HFF-Myc (cell line): ENCODE measurements around the gene SLC38A5.
"Not testable (repeated sequence)": the region's sequence is repeated elsewhere in the genome, so short reads cannot be mapped to it uniquely, and the experiment has no call there.

Experiments used
- DNase-seq: peaks from one replicate; pipeline ENCODE4 v3.0.0-alpha.2; 2011; ENCODE audit warnings: low read depth; ENCODE audit errors: extremely low read depth
- H3K4me3 ChIP-seq: replicated peaks from 2 replicates; pipeline ENCODE4 v1.5.1; 2011; ENCODE audit warnings: low read depth, mild to moderate bottlenecking, control low read depth, low read length
- CTCF ChIP-seq: IDR thresholded peaks from 2 replicates; pipeline ENCODE4 v1.5.1; 2012; ENCODE audit warnings: mild to moderate bottlenecking, low read depth, low read length, control low read depth; ENCODE audit errors: missing control alignments

SLC38A5 gene

GRCh38 chrX:48470110-48470832 is at the start of gene SLC38A5:
SLC38A5 (minus strand) TSS chrX:48470260; CDS start chrX:48467924, 2,336 bp downstream.
- TF ChIP-seq CTCF, result no peak
- DNase-seq, result no peak
- H3K4me3 ChIP-seq, result no peak within 1 kb of the TSS

GRCh38 chrX:48519481-48519880 is 49.4 kb upstream of the SLC38A5 start:
- DNase-seq, H3K4me3 ChIP-seq: not testable (repeated sequence)

- no peak for DNase-seq
- no peak overlapping the region for H3K4me3 ChIP-seq
- TF ChIP-seq CTCF, result no peak
Measured at GRCh38 chrX:48516987-48517386, 46.9 kb upstream of the SLC38A5 start.

- no peak overlapping the region for H3K4me3 ChIP-seq
- no peak for DNase-seq
- TF ChIP-seq CTCF, result no peak
Measured at GRCh38 chrX:48516285-48516684, 46.2 kb upstream of the SLC38A5 start.

GRCh38 chrX:48515842-48516241 is 45.8 kb upstream of the SLC38A5 start:
- no peak for DNase-seq
- H3K4me3 ChIP-seq, result no peak overlapping the region
- no peak for TF ChIP-seq CTCF

- no peak for DNase-seq
- no peak overlapping the region for H3K4me3 ChIP-seq
- TF ChIP-seq CTCF, result no peak
Measured at GRCh38 chrX:48514868-48515460, 44.9 kb upstream of the SLC38A5 start.

- H3K4me3 ChIP-seq, result no peak overlapping the region
- DNase-seq, result no peak
- TF ChIP-seq CTCF, result no peak
Measured at GRCh38 chrX:48514126-48514806, 44.2 kb upstream of the SLC38A5 start.
